GM12891 (cell line): ENCODE measurements around the gene GSTT2.
"Not testable (repeated sequence)": the region's sequence is repeated elsewhere in the genome, so short reads cannot be mapped to it uniquely, and the experiment has no call there.

Source experiments
- DNase-seq: peaks from one replicate; pipeline ENCODE4 v3.0.0; 2011; ENCODE audit warnings: low spot score; ENCODE audit not compliant: insufficient read length
- FAIRE-seq: peaks from 2 replicates; lab custom pipeline; 2011; peaks lifted over from hg19 to GRCh38; lab: Jason Lieb, UNC
- PAX5 ChIP-seq: IDR thresholded peaks from 2 replicates; pipeline ENCODE4 v1.6.1; 2011; ENCODE audit warnings: low read length, moderate library complexity, mild to moderate bottlenecking; ENCODE audit not compliant: insufficient read depth, severe bottlenecking
- POLR2A ChIP-seq: IDR thresholded peaks from 2 replicates; pipeline ENCODE4 v1.6.1; 2011; ENCODE audit warnings: low read depth, low read length, control low read depth
- POLR2AphosphoS5 ChIP-seq: IDR thresholded peaks from 2 replicates; pipeline ENCODE4 v1.6.1; 2011; ENCODE audit warnings: low read depth, low read length, control low read depth
- POU2F2 ChIP-seq: IDR thresholded peaks from 2 replicates; pipeline ENCODE4 v1.6.1; 2011; ENCODE audit warnings: low read depth, mild to moderate bottlenecking, control low read depth, low read length, moderate library complexity
- SPI1 ChIP-seq: IDR thresholded peaks from 2 replicates; pipeline ENCODE4 v1.6.1; 2011; ENCODE audit warnings: low read depth, low read length, control low read depth
- TAF1 ChIP-seq: IDR thresholded peaks from 2 replicates; pipeline ENCODE4 v1.6.1; 2011; ENCODE audit warnings: low read depth, low read length, control low read depth

The GSTT2 gene

GRCh38 chr22:23997092-23997491 lies 17.2 kb downstream of the GSTT2 start:
- FAIRE-seq: no peak
- TF ChIP-seq POLR2A: no peak
- TF ChIP-seq SPI1: no peak
- TF ChIP-seq PAX5: no peak
- TF ChIP-seq POU2F2: no peak
- TF ChIP-seq TAF1: no peak
- TF ChIP-seq POLR2AphosphoS5: no peak
- DNase-seq: no peak

- not testable (repeated sequence) for FAIRE-seq, DNase-seq
Measured at GRCh38 chr22:23999779-24000178, 19.8 kb downstream of the GSTT2 start.

- DNase-seq (no peak), FAIRE-seq (no peak)
- TF ChIP-seq POLR2AphosphoS5: no peak
- no peak for TF ChIP-seq POLR2A
- no peak for TF ChIP-seq SPI1
- no peak for TF ChIP-seq PAX5
- no peak for TF ChIP-seq TAF1
- no peak for TF ChIP-seq POU2F2
Measured at GRCh38 chr22:24001314-24001713, 21.4 kb downstream of the GSTT2 start.

GRCh38 chr22:24002272-24002671 lies 22.3 kb downstream of the GSTT2 start:
- no peak for TF ChIP-seq POLR2AphosphoS5
- no peak for TF ChIP-seq SPI1
- no peak for TF ChIP-seq POLR2A
- TF ChIP-seq PAX5: no peak
- TF ChIP-seq TAF1: no peak
- TF ChIP-seq POU2F2: no peak
- DNase-seq (no peak), FAIRE-seq (no peak)

- DNase-seq (no peak), FAIRE-seq (no peak)
- TF ChIP-seq POU2F2 (no peak), TAF1 (no peak), SPI1 (no peak), POLR2AphosphoS5 (no peak), POLR2A (no peak), PAX5 (no peak)
Measured at GRCh38 chr22:24002851-24003250, 22.9 kb downstream of the GSTT2 start.

- FAIRE-seq (no peak), DNase-seq (no peak)
- TF ChIP-seq POLR2A: no peak
- no peak for TF ChIP-seq POLR2AphosphoS5
- TF ChIP-seq SPI1: no peak
- TF ChIP-seq PAX5: no peak
- no peak for TF ChIP-seq TAF1
- TF ChIP-seq POU2F2: no peak
Measured at GRCh38 chr22:24003887-24004286, 24.0 kb downstream of the GSTT2 start.

- TF ChIP-seq POLR2AphosphoS5 (no peak), TAF1 (no peak), SPI1 (no peak), PAX5 (no peak)
- no peak for DNase-seq
- no peak for FAIRE-seq
Measured at GRCh38 chr22:24005201-24005600, 25.3 kb downstream of the GSTT2 start, which contains the start of gene GSTT4. TSS of gene GSTT4 (minus strand) at chr22:24005453. CDS start at chr22:24005356, 97 bp downstream.

- FAIRE-seq (no peak), DNase-seq (no peak)
- TF ChIP-seq PAX5: no peak
- TF ChIP-seq POLR2A: no peak
- no peak for TF ChIP-seq POU2F2
- no peak for TF ChIP-seq POLR2AphosphoS5
- TF ChIP-seq SPI1: no peak
- TF ChIP-seq TAF1: no peak
Measured at GRCh38 chr22:24006207-24006913, 26.4 kb downstream of the GSTT2 start.

- no peak for DNase-seq
- no peak for FAIRE-seq
- TF ChIP-seq POLR2A: no peak
- TF ChIP-seq SPI1: no peak
- no peak for TF ChIP-seq POU2F2
- no peak for TF ChIP-seq TAF1
- TF ChIP-seq POLR2AphosphoS5: no peak
- no peak for TF ChIP-seq PAX5
Measured at GRCh38 chr22:24006914-24007214, 26.9 kb downstream of the GSTT2 start.

- no peak for TF ChIP-seq POLR2A
- TF ChIP-seq SPI1: 0 out of 2 replicates have a peak, but pooled peaks have one; percentile 8
- DNase-seq (no peak), FAIRE-seq (no peak)
Measured at GRCh38 chr22:24007253-24008021, 27.5 kb downstream of the GSTT2 start.

GRCh38 chr22:24008022-24008283 lies 28.0 kb downstream of the GSTT2 start:
- FAIRE-seq (no peak), DNase-seq (no peak)
- no peak for TF ChIP-seq PAX5
- no peak for TF ChIP-seq TAF1
- TF ChIP-seq POU2F2: no peak
- no peak for TF ChIP-seq POLR2A
- no peak for TF ChIP-seq POLR2AphosphoS5
- TF ChIP-seq SPI1: no peak
